GM12878 (cell line): Measurements from ENCODE around the gene ETFBKMT. TPM values are rescaled to one million over a fixed set of nuclear protein-coding genes. Genes with fewer than 3 reads are reported as not detected.
"Not testable (repeated sequence)": the region's sequence is repeated elsewhere in the genome, so short reads cannot be mapped to it uniquely, and the experiment has no call there.

Experiments used
- ATAC-seq: fragments of 200-7000 bp; cut with Tn5 transposase; 3 replicates; pipeline ENCODE4 v1.9.1; 2020; ENCODE audit warnings: mild to moderate bottlenecking, moderate library complexity
- BruUV-seq: library from RNA; stranded (reverse); fragments of 400-500 nt; replicated peaks from 2 replicates; lab custom pipeline; 2021; lab: Mats Ljungman, UMichigan
- CTCF ChIA-PET: fragments of 300-600 bp; sonication (Branson Sonifier 250); formaldehyde crosslinking; extraction: SDS; loops from one replicate; lab custom pipeline; 2021; ENCODE audit warnings: inconsistent platforms; lab: Yijun Ruan, JAX
- POLR2A ChIA-PET: fragments of 350-600 bp; formaldehyde crosslinking; extraction: SDS; loops from one replicate; lab custom pipeline; 2021; ENCODE audit warnings: inconsistent platforms; lab: Charles Lee
- RAD21 ChIA-PET: fragments of 300-600 bp; sonication (Branson Sonifier 250); formaldehyde crosslinking; loops from one replicate; lab custom pipeline; 2023; ENCODE audit warnings: antibody characterized with exemption; ENCODE audit not compliant: unreplicated experiment; lab: Charles Lee
- SMC1A ChIA-PET: fragments of 300-600 bp; sonication (Branson Sonifier 250); formaldehyde crosslinking; loops from one replicate; lab custom pipeline; 2023; ENCODE audit not compliant: unreplicated experiment, uncharacterized antibody; lab: Charles Lee
- DNase-seq: peaks from one replicate; pipeline ENCODE4 v3.0.0-alpha.2; 2011; ENCODE audit warnings: low read depth, low spot score
- FAIRE-seq: peaks from 3 replicates; lab custom pipeline; 2011; peaks lifted over from hg19 to GRCh38; lab: Jason Lieb, UNC
- H2AFZ ChIP-seq: 2 replicates; pipeline ENCODE4 v1.6.0; 2011; ENCODE audit warnings: low read depth, low read length, control low read depth; ENCODE audit not compliant: control insufficient read depth
- H3K27ac ChIP-seq: 2 replicates; pipeline ENCODE4 v1.5.1; 2011; ENCODE audit warnings: control low read depth; ENCODE audit not compliant: control insufficient read depth, insufficient read depth
- H3K27me3 ChIP-seq, 2 experiments: replicated peaks in 1 of 2; 2 replicates each; pipeline versions ENCODE4 v1.6.0 to v1.6.1; 2011; ENCODE audit warnings: low read length in 1 of 2; ENCODE audit not compliant: control insufficient read depth in 2 of 2, insufficient read depth in 2 of 2
- H3K36me3 ChIP-seq, 2 experiments: 2 replicates each; pipeline ENCODE4 v1.5.1; 2011; ENCODE audit warnings: low read length in 1 of 2; ENCODE audit not compliant: control insufficient read depth in 2 of 2, insufficient read depth in 2 of 2
- H3K4me1 ChIP-seq: 2 replicates; pipeline ENCODE4 v1.6.1; 2011; ENCODE audit warnings: mild to moderate bottlenecking, low read length, moderate library complexity, mixed read lengths; ENCODE audit not compliant: control insufficient read depth, insufficient read depth
- H3K4me2 ChIP-seq: 2 replicates; pipeline ENCODE4 v1.6.0; 2011; ENCODE audit warnings: control low read depth; ENCODE audit not compliant: control insufficient read depth, insufficient read depth
- H3K4me3 ChIP-seq: fragments of 200-600 bp; sonication (generic); 2 replicates; pipeline ENCODE4 v1.5.1; 2016
- H3K79me2 ChIP-seq: 2 replicates; pipeline ENCODE4 v1.6.0; 2011; ENCODE audit warnings: low read length; ENCODE audit not compliant: control insufficient read depth, insufficient read depth
- H3K9ac ChIP-seq: 2 replicates; pipeline ENCODE4 v1.8.0; 2011; ENCODE audit warnings: low read length, control low read depth, mixed read lengths; ENCODE audit not compliant: control insufficient read depth, insufficient read depth
- H3K9me3 ChIP-seq: replicated peaks from 3 replicates; pipeline ENCODE4 v1.5.1; 2011; ENCODE audit warnings: mild to moderate bottlenecking, low read length; ENCODE audit not compliant: control insufficient read depth, insufficient read depth
- H4K20me1 ChIP-seq: 2 replicates; pipeline ENCODE4 v1.6.0; 2011; ENCODE audit not compliant: control insufficient read depth, insufficient read depth
- BACH1 ChIP-seq: fragments of 450-650 bp; IDR thresholded peaks from 2 replicates; pipeline ENCODE4 v1.6.1; 2017; ENCODE audit warnings: mild to moderate bottlenecking, borderline replicate concordance
- CBX5 ChIP-seq: sonication (generic); IDR thresholded peaks from 2 replicates; pipeline ENCODE4 v1.6.1; 2016; ENCODE audit warnings: low read depth, moderate library complexity, mild to moderate bottlenecking, inconsistent platforms
- KDM1A ChIP-seq: fragments of 200-600 bp; sonication (generic); IDR thresholded peaks from 2 replicates; pipeline ENCODE4 v1.6.1; 2016; ENCODE audit warnings: borderline replicate concordance
- KLF5 ChIP-seq: fragments of 450-650 bp; IDR thresholded peaks from 2 replicates; pipeline ENCODE4 v1.6.1; 2014; ENCODE audit warnings: mild to moderate bottlenecking; ENCODE audit not compliant: partially characterized antibody
- SP1 ChIP-seq: IDR thresholded peaks from one replicate; pipeline ENCODE4 v1.6.1; 2011; ENCODE audit warnings: low read depth, low read length
- STAT1 ChIP-seq: fragments of 450-650 bp; conservative IDR thresholded peaks from 2 replicates; pipeline ENCODE4 v1.6.1; 2014; ENCODE audit warnings: antibody characterized with exemption, mild to moderate bottlenecking
- TCF7 ChIP-seq: IDR thresholded peaks from 2 replicates; pipeline ENCODE4 v1.6.1; 2014; ENCODE audit warnings: antibody characterized with exemption, borderline replicate concordance
- ZNF207 ChIP-seq: fragments of 450-650 bp; IDR thresholded peaks from 2 replicates; pipeline ENCODE4 v1.6.1; 2014; ENCODE audit warnings: antibody characterized with exemption, mild to moderate bottlenecking, borderline replicate concordance
- WGBS: methylation state at CpG from one replicate; pipeline ENCODE4 v1.1.6; 2016; ENCODE audit warnings: low lambda C conversion rate; ENCODE audit not compliant: insufficient replicate concordance, insufficient coverage; ENCODE audit errors: missing lambda C conversion rate; 5-methylcytosine and 5-hydroxymethylcytosine counted together
- in situ Hi-C: fragments of 300-500 bp; cut with MboI; formaldehyde crosslinking; loops from 9 replicates; pipeline ENCODE4 v1.14.3; 2018; ENCODE audit warnings: mixed read lengths
- intact Hi-C: fragments of 100-400 bp; cut with micrococcal nuclease; formaldehyde crosslinking; loops from one replicate; pipeline ENCODE4 v1.14.2; 2022; ENCODE audit not compliant: unreplicated experiment
- polyA plus RNA-seq, 11 experiments: library from polyadenylated mRNA; depleted of rRNA in 4 of 11; unstranded in 6 of 11; stranded (reverse) in 5 of 11; fragments of >200 nt; fragmentation: Nextera tagmentation in 4 of 11; fragmentation: Illumina TruSeq in 1 of 11; extraction: Ambion mirVana in 4 of 11; extraction: Trizol in 1 of 11; gene quantifications; 1 replicate in 1 of 11; 2 replicates in 10 of 11; pipeline versions ENCODE4 v1.2.1 to v1.2.3, GENCODE V29; 2011 to 2016; ENCODE audit warnings: inconsistent platforms in 2 of 11, missing spikeins in 2 of 11, low read depth in 1 of 11
- total RNA-seq, 4 experiments: library from RNA; depleted of rRNA in 3 of 4; stranded (reverse); fragments of >200 nt in 3 of 4; fragmentation: Illumina TruSeq in 1 of 4; extraction: Trizol in 1 of 4; gene quantifications; 2 replicates each; pipeline versions ENCODE4 v1.2.1 to v1.2.3, GENCODE V29; 2013 to 2021
- TF ChIP-seq, protein P1 (sequence below): fragments of 450-650 bp; IDR thresholded peaks from 2 replicates; pipeline ENCODE4 v1.6.1; 2017; ENCODE audit warnings: low read depth, mild to moderate bottlenecking, moderate library complexity

ETFBKMT gene
- total and polyA plus RNA-seq, 10 of the 15 experiments (the other 5 are each of a cell fraction or from before 2014, with no cell fraction given): 0.25 to 1.1 (median 0.65) TPM

DNA sequence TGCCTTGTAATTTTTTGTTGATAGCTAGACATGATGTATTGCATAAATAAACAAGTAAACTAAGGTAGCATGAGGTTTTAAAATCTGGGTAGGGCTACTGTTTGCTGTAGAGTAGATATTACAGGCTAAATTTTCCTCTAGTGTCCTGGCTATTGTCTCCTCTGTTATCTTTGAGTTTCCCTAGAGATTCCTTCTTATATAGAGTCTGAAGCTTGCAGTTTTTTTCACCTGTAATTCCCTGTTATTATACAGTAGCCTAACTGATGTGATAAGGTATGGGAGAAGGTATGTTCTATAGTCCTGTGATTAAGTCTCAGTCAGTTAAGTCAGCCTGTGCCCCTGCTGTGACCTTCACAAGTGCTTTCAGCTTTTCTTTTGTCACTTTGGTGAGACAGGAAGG lies 9.5 kb downstream of the ETFBKMT start:
- in situ Hi-C loops: loop anchor here (25.0 kb wide), 1 partner anchor 1243 kb away; no protein-coding TSS in a partner anchor
- TF ChIP-seq TCF7: no peak
- TF ChIP-seq KDM1A: no peak
- no peak for TF ChIP-seq BACH1
- TF ChIP-seq, protein P1, sequence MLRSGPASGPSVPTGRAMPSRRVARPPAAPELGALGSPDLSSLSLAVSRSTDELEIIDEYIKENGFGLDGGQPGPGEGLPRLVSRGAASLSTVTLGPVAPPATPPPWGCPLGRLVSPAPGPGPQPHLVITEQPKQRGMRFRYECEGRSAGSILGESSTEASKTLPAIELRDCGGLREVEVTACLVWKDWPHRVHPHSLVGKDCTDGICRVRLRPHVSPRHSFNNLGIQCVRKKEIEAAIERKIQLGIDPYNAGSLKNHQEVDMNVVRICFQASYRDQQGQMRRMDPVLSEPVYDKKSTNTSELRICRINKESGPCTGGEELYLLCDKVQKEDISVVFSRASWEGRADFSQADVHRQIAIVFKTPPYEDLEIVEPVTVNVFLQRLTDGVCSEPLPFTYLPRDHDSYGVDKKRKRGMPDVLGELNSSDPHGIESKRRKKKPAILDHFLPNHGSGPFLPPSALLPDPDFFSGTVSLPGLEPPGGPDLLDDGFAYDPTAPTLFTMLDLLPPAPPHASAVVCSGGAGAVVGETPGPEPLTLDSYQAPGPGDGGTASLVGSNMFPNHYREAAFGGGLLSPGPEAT: no peak
- no peak for TF ChIP-seq CBX5
- no peak for TF ChIP-seq KLF5
- TF ChIP-seq ZNF207: no peak
- TF ChIP-seq SP1: no peak
- no peak for TF ChIP-seq STAT1
- no TSS peak for BruUV-seq
- no peaks in the 10 kb centered on the region for H3K4me1 ChIP-seq
- DNase-seq (no peak), FAIRE-seq (peak; percentile 7), ATAC-seq (no peak)
- RAD21 ChIA-PET: interaction anchor here (1.6 kb wide), 1 partner anchor 16 kb away, joined by 3 read pairs; no protein-coding TSS in a partner anchor
- no peaks in the 10 kb centered on the region for H3K27me3 ChIP-seq
- SMC1A ChIA-PET: interaction anchor here (3.7 kb wide), 1 partner anchor 16 kb away, joined by 15 read pairs; no protein-coding TSS in a partner anchor
- H3K9me3 ChIP-seq: peaks cover 8% of the 10 kb centered on the region
- H4K20me1 ChIP-seq: no peaks in the 10 kb centered on the region
- H3K79me2 ChIP-seq: no peaks in the 10 kb centered on the region
- H3K4me2 ChIP-seq: no peak overlapping the region
- intact Hi-C loops: no loop called here
- CTCF ChIA-PET: interaction anchor here (0.6 to 1.1 kb wide), 2 partner anchors 16 to 1490 kb away, joined by 3 to 5 read pairs; no protein-coding TSS in a partner anchor
- no peak overlapping the region for H3K27ac ChIP-seq
- H3K9ac ChIP-seq: no peak overlapping the region
- POLR2A ChIA-PET: interaction anchor here (0.7 kb wide), 2 partner anchors 148 to 666 kb away, joined by 3 to 5 read pairs; no protein-coding TSS in a partner anchor
- H2AFZ ChIP-seq: no peak overlapping the region
- H3K4me3 ChIP-seq: no peak overlapping the region
- H3K36me3 ChIP-seq: no peaks in the 10 kb centered on the region

DNA sequence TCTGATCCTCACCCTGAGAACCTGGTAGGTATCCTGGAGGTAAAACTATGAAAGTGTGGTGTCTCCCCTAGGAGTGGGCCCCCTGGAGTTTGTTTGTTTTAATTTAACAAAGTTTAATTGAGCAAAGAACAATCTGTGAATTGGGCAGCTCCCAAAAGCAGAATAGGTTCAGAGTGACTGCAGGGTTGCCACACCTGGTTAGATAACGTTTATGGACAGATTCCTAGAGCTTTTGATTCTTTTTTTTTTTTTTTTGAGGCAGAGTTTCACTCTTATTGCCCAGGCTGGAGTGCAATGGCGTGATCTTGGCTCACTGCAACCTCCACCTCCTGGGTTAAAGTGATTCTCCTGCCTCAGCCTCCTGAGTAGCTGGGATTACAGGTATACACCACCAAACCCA lies 10.1 kb downstream of the ETFBKMT start:
- H3K27me3 ChIP-seq, H3K9me3 ChIP-seq, H3K4me1 ChIP-seq, H3K4me2 ChIP-seq, BruUV-seq, H3K9ac ChIP-seq, H3K27ac ChIP-seq, FAIRE-seq, H3K36me3 ChIP-seq, ATAC-seq, DNase-seq, H4K20me1 ChIP-seq, intact Hi-C loops, H3K4me3 ChIP-seq, RAD21 ChIA-PET, CTCF ChIA-PET, H3K79me2 ChIP-seq, H2AFZ ChIP-seq: not testable (repeated sequence)
- ChIA-PET SMC1A (interaction anchor here (3.7 kb wide), 1 partner anchor 16 kb away, joined by 15 read pairs; no protein-coding TSS in a partner anchor), POLR2A (interaction anchor here (0.6 to 0.7 kb wide), 2 partner anchors 40 to 147 kb away, joined by 3 to 5 read pairs; no protein-coding TSS in a partner anchor)
- in situ Hi-C loops: loop anchor here (25.0 kb wide), 1 partner anchor 1243 kb away; no protein-coding TSS in a partner anchor
- WGBS: 44% methylated on average over 1 of the region's 2 CpGs
